Osteoblast (primary cell): ENCODE results near the gene KYNU. TPM values are rescaled to one million over a fixed set of nuclear protein-coding genes. Genes with fewer than 3 reads are reported as not detected.
"Not testable (repeated sequence)": the region's sequence is repeated elsewhere in the genome, so short reads cannot be mapped to it uniquely, and the experiment has no call there.

Experiments
- DNase-seq: peaks from one replicate; pipeline ENCODE4 v3.0.0; 2011; ENCODE audit warnings: low spot score, mixed read lengths; ENCODE audit not compliant: insufficient read length; ENCODE audit errors: missing footprints
- H2AFZ ChIP-seq: 2 replicates; pipeline ENCODE4 v1.6.0; 2011; ENCODE audit warnings: mild to moderate bottlenecking, low read length
- H3K27ac ChIP-seq: 2 replicates; pipeline ENCODE4 v1.5.1; 2011; ENCODE audit warnings: mild to moderate bottlenecking, low read depth, low read length, moderate library complexity
- H3K27me3 ChIP-seq: 2 replicates; pipeline ENCODE4 v1.6.0; 2012; ENCODE audit warnings: mild to moderate bottlenecking, control low read depth, inconsistent platforms, low read length, moderate library complexity; ENCODE audit not compliant: insufficient read depth
- H3K36me3 ChIP-seq: 2 replicates; pipeline ENCODE4 v1.5.1; 2011; ENCODE audit warnings: mild to moderate bottlenecking, low read length, control low read depth, moderate library complexity; ENCODE audit not compliant: insufficient read depth
- H3K4me1 ChIP-seq: 2 replicates; pipeline ENCODE4 v1.5.1; 2011; ENCODE audit warnings: mild to moderate bottlenecking, low read length, control low read depth, moderate library complexity; ENCODE audit not compliant: insufficient read depth
- H3K4me2 ChIP-seq: 2 replicates; pipeline ENCODE4 v1.6.0; 2011; ENCODE audit warnings: mild to moderate bottlenecking, low read length; ENCODE audit not compliant: insufficient read depth
- H3K4me3 ChIP-seq: fragments of 200-600 bp; sonication (generic); 3 replicates; pipeline ENCODE4 v1.5.1; 2012; ENCODE audit warnings: mild to moderate bottlenecking, low read length, inconsistent platforms; ENCODE audit not compliant: insufficient read depth
- H3K79me2 ChIP-seq: 2 replicates; pipeline ENCODE4 v1.6.0; 2012; ENCODE audit warnings: mild to moderate bottlenecking, low read length, control low read depth, inconsistent platforms; ENCODE audit not compliant: insufficient read depth
- H3K9me3 ChIP-seq: 2 replicates; pipeline ENCODE4 v1.5.1; 2011; ENCODE audit warnings: low read depth, low read length, control low read depth
- H4K20me1 ChIP-seq: 2 replicates; pipeline ENCODE4 v1.6.0; 2012; ENCODE audit warnings: mild to moderate bottlenecking, low read length, control low read depth; ENCODE audit not compliant: insufficient read depth
- CTCF ChIP-seq: IDR thresholded peaks from 2 replicates; pipeline ENCODE4 v1.5.1; 2011; ENCODE audit warnings: mild to moderate bottlenecking, low read depth, low read length, moderate library complexity; ENCODE audit errors: extremely low read depth
- total RNA-seq: library from RNA; depleted of rRNA; stranded (reverse); fragments of >200 nt; gene quantifications from 2 replicates; pipeline ENCODE4 v1.2.3, GENCODE V29; 2012

Gene KYNU
- total RNA-seq, 1 donor, result 10.9 TPM

GRCh38 chr2:142862847-142863246 is 14.6 kb upstream of the KYNU start:
- TF ChIP-seq CTCF, result no peak
- Histone ChIP-seq H3K36me3 (no peaks in the 10 kb centered on the region), H3K27ac (no peak overlapping the region)

DNA sequence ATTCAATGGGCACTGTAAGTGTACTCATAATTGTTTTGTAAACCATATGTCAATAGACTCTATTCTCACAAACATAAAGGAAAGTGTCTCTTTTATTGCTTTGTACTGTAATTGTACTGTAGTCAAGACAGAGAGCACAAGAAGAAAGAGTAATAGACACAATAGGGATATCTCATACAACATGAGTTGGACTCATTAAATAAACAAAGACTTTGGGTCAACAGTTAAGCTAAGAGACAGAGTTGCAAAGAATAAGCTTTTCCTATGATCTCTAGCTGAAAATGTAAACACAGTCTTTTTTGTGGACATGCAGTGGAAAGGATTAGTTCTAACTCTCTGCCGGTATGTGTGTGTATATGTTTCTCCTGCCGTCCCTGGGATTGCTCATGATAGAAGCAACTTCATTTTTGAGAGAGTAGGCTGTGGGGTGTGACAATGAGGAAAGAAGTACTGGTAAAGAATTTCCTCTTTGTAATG is 13.9 kb upstream of the KYNU start:
- Histone ChIP-seq H3K79me2 (no peaks in the 10 kb centered on the region), H4K20me1 (no peaks in the 10 kb centered on the region), H3K4me3 (no peak overlapping the region), H3K4me2 (peak overlapping the region; percentile 7), H3K27ac (no peak overlapping the region), H3K9me3 (no peaks in the 10 kb centered on the region), H3K4me1 (peaks cover 6% of the 10 kb centered on the region), H3K36me3 (no peaks in the 10 kb centered on the region), H3K27me3 (no peaks in the 10 kb centered on the region), H2AFZ (peak overlapping the region; percentile 20)
- no peak for TF ChIP-seq CTCF
- no peak for DNase-seq

More at GRCh38 chr2:142862847-142863246, 14.6 kb upstream of the KYNU start:
- H2AFZ ChIP-seq, result peak overlapping the region; percentile 32
- no peaks in the 10 kb centered on the region for H3K79me2 ChIP-seq
- H3K4me2 ChIP-seq, result no peak overlapping the region
- H3K4me3 ChIP-seq, result no peak overlapping the region
- peaks cover 4% of the 10 kb centered on the region for H3K4me1 ChIP-seq
- H4K20me1 ChIP-seq, result no peaks in the 10 kb centered on the region
- no peaks in the 10 kb centered on the region for H3K27me3 ChIP-seq
- no peak for DNase-seq
- H3K9me3 ChIP-seq, result no peaks in the 10 kb centered on the region

- not testable (repeated sequence) for H3K4me2 ChIP-seq, H3K79me2 ChIP-seq, H3K4me1 ChIP-seq, H3K9me3 ChIP-seq, DNase-seq, H3K4me3 ChIP-seq, H4K20me1 ChIP-seq, H3K36me3 ChIP-seq, H2AFZ ChIP-seq, H3K27me3 ChIP-seq, H3K27ac ChIP-seq
Measured at GRCh38 chr2:142864605-142865004, 12.9 kb upstream of the KYNU start.

DNA sequence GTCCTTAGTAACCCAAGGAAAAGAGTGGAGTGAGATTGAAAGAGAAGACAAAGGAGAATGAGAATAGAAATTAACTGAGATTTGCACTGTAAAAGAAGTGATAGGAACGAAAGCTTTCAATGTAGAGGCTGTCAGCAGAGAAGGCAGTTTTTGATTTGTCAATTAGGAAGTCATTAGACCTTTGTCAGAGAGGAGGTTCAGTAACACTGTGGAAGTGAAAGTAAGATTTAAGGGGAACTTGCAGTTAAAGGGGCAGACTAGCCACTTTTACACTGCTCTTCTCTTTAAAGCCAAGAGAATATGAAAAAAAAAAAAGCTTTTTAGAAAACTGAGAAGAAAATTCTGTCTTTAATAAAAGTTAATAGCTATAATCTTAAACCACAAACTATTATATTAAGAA is 11.5 kb upstream of the KYNU start:
- Histone ChIP-seq H3K4me2 (peak overlapping the region; percentile 58), H3K4me3 (no peak overlapping the region), H3K27ac (peak overlapping the region; percentile 19), H3K4me1 (peaks cover 12% of the 10 kb centered on the region), H4K20me1 (no peaks in the 10 kb centered on the region), H3K79me2 (no peaks in the 10 kb centered on the region), H3K36me3 (no peaks in the 10 kb centered on the region), H2AFZ (peak overlapping the region; percentile 85), H3K9me3 (no peaks in the 10 kb centered on the region), H3K27me3 (no peaks in the 10 kb centered on the region)
- no peak for TF ChIP-seq CTCF
- DNase-seq, result no peak
